NCI-H524 (cell line): ENCODE data around the gene GALK2.
"Not testable (repeated sequence)": the region's sequence is repeated elsewhere in the genome, so short reads cannot be mapped to it uniquely, and the experiment has no call there.

Experiments
- DNase-seq, 2 experiments: peaks; one replicate each; lab custom pipeline; 2025; lab: John Stamatoyannopoulos, UW

Gene GALK2

GRCh38 chr15:49164865-49165264 lies 5.2 kb upstream of the GALK2 start:
- DNase-seq, result no peak

DNA sequence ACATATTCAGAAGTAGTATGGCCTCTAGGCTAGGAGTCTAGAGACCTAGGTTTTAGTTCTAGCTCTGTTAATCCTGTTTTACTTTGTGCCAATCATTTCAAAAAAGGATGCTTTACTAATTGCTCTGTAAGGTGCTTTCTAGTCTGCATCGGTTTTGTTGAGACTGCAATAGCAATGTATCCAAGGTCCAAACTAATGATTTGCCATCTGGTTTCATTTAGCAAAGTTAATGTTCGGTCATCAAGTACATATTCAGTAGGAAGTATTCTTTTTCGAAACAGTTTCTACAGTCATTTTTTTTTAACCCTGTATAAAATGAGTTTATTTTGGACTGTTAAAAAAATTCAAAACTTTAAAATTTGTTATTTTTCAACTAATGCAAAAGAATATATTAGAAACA lies 2.0 kb upstream of the GALK2 start:
- no peak for DNase-seq

DNA sequence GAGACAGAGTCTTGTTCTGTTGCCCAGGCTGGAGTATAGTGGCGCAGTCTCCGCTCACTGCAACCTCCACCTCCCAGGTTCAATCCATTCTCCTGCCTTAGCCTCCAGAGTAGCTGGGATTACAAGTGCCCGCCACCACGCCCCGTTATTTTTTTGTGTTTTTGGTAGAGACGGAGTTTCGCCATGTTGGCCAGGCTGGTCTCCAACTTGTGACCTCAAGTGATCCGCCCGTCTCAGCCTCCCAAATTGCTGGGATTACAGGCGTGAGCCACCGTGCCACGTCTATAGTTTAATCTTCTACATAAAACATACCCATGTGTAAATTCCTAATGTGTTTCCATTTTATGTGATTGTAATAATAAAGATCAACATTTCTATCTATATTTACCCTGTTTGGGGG lies 1.7 kb downstream of the GALK2 start:
- DNase-seq, result no peak

GRCh38 chr15:49174902-49175301 lies 4.9 kb downstream of the GALK2 start:
- DNase-seq, result no peak

- not testable (repeated sequence) for DNase-seq
Observed at GRCh38 chr15:49175582-49176397, 5.7 kb downstream of the GALK2 start.

DNA sequence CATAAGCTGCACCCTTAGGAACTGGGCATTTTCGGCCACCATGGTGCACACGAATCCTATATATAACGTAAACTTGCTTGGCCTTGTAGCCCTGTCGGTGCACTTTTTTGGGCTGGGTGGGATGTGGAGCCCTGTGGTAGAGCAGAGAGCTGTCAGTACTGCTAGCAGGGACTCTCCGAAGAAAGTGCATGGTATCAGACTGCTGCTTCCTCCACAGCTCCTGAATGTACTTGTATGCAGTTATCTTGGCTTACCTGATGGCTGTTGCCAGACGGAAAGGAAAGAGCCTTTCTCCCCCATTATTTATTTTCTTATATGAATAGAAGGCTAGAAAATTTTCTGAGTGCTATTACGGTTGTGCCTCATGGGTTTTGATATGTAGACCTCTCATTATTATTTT lies 8.4 kb downstream of the GALK2 start:
- DNase-seq, result no peak

GRCh38 chr15:49179433-49180190 lies 9.6 kb downstream of the GALK2 start:
- DNase-seq, result no peak

GRCh38 chr15:49182128-49182527 lies 12.1 kb downstream of the GALK2 start:
- no peak for DNase-seq

GRCh38 chr15:49183741-49184140 lies 13.7 kb downstream of the GALK2 start:
- DNase-seq, result not testable (repeated sequence)

DNA sequence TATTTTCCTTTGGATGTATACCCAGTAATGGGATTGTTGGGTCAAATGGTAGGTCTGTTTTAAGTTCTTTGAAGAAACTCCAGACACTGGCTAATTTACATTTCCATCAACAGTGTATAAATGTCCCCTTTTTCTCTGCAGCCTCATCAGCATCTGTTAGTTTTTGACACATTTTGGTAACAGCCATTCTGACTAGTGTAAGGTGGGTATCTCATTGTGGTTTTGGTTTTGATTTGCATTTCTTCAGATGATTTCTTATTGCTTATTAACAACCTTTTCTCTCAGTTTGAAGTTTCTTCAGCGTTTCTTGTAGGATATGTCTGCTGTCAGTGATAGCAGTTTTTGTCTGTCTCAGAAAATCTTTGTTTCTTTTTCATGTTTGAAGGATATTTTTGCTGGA lies 15.4 kb downstream of the GALK2 start:
- DNase-seq, result no peak

GRCh38 chr15:49187549-49188245 lies 17.6 kb downstream of the GALK2 start:
- no peak for DNase-seq

DNA sequence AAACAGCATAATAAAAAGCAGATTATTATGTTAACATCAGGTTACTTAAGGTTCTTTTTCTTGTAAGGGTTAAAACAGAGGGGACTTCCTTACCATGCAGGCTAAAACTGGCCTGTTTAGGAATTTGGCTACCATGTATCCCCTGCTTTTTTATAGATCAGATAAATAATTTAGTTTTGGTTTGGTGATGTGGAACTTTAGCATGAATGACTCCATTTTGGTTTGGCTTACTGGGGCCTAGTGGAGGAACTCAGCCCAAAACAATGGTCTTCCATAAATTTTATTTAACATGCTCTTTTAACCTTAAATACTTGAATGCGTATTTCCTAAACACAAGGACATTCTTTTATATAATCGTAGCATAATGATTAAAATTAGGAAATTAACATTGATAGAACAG lies 18.9 kb downstream of the GALK2 start:
- no peak for DNase-seq

DNA sequence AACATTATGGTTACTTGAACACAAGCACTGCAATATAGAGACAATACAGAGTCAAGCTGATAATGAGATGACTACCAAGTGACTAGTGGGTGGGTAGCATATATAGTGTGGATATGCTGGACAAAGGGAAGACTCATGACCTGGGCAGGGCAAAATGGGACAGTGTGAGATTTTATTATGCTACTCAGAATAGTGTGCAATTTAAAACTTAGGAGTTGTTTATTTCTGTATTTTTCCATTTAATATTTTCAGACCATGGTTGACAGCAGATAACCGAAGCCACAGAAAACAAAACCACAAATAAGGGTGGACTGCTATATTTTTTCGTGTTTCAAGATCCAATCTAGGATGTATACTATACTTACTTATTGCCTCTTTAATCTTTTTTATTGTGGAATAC lies 19.6 kb downstream of the GALK2 start:
- no peak for DNase-seq

GRCh38 chr15:49190586-49190985 lies 20.5 kb downstream of the GALK2 start:
- DNase-seq, result no peak

DNA sequence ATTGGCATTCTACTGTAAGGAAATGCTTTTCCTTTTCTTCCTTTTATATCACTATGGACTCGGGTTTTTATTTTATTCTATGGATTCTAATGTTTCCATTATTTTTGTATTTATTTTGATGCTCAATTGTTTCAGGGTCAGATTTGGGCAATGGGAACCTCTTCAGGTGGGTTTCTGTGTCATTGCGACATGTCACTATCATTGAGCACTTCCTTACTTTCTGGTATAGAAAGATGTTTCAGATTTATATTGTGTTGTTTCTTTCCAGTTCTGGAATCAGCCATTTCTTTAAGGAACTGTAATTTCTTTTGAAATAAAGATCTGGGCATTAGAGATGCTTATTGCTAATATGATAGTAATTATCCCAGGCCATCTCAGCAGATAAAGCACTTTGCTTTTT lies 21.8 kb downstream of the GALK2 start:
- no peak for DNase-seq

- DNase-seq, result no peak
Observed at GRCh38 chr15:49196856-49197255, 26.8 kb downstream of the GALK2 start.

GRCh38 chr15:49199666-49200065 lies 29.6 kb downstream of the GALK2 start:
- no peak for DNase-seq

DNA sequence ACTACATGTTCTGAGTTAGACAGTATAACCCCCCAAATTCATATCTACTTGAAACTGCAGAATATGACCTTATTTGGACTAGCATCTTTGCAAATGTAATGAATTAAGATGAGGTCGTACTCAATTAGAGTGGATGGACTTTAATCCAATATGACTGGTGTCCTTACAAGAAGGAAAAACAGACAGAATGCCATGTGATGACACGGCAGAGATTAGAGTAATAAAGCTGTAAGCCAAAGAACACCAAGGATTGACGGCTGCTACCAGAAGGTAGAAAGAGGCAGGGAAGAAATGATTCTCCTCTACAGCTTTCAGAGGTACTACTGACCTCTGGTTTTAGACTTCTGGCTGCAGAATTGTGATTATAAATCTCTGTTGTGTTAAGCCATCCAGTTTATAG lies 30.3 kb downstream of the GALK2 start:
- DNase-seq, result no peak

- not testable (repeated sequence) for DNase-seq
Observed at GRCh38 chr15:49208102-49208501, 38.1 kb downstream of the GALK2 start.

DNA sequence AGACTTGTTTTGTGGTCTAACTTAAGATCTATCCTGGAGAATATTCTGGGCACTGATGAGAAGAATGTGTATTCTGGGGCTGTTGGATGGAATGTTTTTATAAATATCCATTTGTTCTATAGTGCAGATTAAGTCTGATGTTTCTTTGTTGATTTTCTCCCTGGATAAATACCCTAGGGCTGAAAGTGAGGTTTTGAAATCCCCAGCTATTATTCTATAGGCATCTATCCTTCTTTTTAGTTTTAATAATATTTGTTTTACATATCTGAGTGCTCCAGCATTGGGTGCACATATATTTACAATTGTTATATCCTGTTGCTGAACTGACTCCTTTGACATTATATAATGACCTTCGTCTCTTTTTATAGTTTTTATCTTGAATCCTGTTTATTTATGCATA lies 42.9 kb downstream of the GALK2 start:
- no peak for DNase-seq

GRCh38 chr15:49215768-49216739 lies 46.0 kb downstream of the GALK2 start:
- peak in 1 of 2 experiments; percentile 64 for DNase-seq
